Activated CD4-positive, alpha-beta T cell treated with anti-CD3 and anti-CD28 coated beads, Interleukin-2, amount 10 ng/mL, durations not matched to agents 7 days and 5 days (primary cell): ENCODE results near the gene AGFG2. TPM values are rescaled to one million over a fixed set of nuclear protein-coding genes. Genes with fewer than 3 reads are reported as not detected.

ENCODE experiments used
- CTCF ChIA-PET: fragments of 350-600 bp; sonication (Branson Sonifier 250); formaldehyde crosslinking; loops from one replicate; lab custom pipeline; 2021; ENCODE audit warnings: antibody characterized with exemption; lab: Charles Lee
- POLR2A ChIA-PET: fragments of 350-600 bp; sonication (Branson Sonifier 250); formaldehyde crosslinking; loops from one replicate; lab custom pipeline; 2021; ENCODE audit warnings: antibody characterized with exemption; lab: Charles Lee
- DNase-seq: peaks from one replicate; pipeline ENCODE4 v3.0.0-alpha.2; 2020
- H3K27ac Mint-ChIP-seq: one replicate; pipeline ENCODE4 v1.8.0; 2021; ENCODE audit warnings: mild to moderate bottlenecking, moderate library complexity, mixed read lengths
- H3K27me3 Mint-ChIP-seq: one replicate; pipeline ENCODE4 v1.8.0; 2021; ENCODE audit warnings: mixed read lengths
- H3K36me3 Mint-ChIP-seq: one replicate; pipeline ENCODE4 v1.8.0; 2021; ENCODE audit warnings: low read depth, mixed read lengths
- H3K4me1 Mint-ChIP-seq: one replicate; pipeline ENCODE4 v1.8.0; 2021; ENCODE audit warnings: mixed read lengths
- H3K4me3 Mint-ChIP-seq: one replicate; pipeline ENCODE4 v1.8.0; 2021; ENCODE audit warnings: mild to moderate bottlenecking, moderate library complexity, mixed read lengths
- H3K9me3 Mint-ChIP-seq: one replicate; pipeline ENCODE4 v1.8.0; 2021; ENCODE audit warnings: mixed read lengths
- total RNA-seq, 2 experiments: library from RNA; stranded (reverse); gene quantifications; one replicate each; pipeline ENCODE4 v1.2.3, GENCODE V29; 2021

The AGFG2 gene
- total RNA-seq, 2 experiments from 2014 or later: 43.0 to 45.3 TPM

DNA sequence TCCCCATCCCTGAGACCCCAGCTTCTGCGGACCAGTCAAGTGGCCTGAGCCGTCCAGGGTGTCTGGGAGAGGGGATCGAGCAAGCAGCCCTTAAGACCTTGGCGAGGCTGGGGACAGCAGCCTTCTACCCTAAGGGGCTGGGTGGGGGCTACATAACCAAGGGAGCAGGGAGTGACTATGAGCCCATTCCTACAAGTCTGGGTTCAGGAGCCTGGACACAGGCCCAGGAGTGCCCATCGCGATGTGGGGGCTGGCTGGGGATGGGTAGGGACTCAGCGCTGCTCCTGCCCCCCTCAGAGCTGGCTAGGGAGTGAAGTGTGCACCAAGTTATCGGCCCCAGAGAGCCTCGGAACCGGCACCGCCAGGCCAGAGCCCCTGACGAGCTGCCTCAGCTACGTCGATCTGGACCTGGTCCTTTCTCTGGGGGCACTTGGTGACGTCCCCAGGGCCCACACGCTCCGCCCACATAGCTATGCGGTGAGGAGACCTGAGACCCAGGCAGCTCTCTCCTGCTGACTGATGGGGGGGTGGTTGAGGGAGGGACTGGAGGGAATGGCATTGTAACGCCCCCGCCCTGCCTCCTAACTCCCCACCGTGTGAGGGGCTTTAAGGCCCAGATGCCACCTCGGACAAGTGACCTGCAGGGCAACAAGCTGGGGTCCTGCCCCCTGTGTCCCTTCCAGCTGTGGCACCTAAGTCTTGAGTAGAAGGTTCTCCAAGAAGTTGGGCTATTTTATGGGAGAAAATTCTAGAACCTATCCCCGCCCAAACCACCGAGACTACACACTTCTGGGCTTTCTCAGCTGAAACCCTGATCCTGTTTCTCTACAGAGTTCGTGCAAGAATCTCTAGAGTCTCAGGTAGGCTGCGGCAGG lies 32.2 kb downstream of the AGFG2 start:
- ChIA-PET POLR2A (no interaction called here), CTCF (interaction anchor here (0.5 to 1.9 kb wide), 5 partner anchors 9 to 240 kb away, joined by 3 to 10 read pairs (median 3); no protein-coding TSS in a partner anchor)
- H3K27ac Mint-ChIP-seq: peak overlapping the region; percentile 62
- peaks cover 12% of the 10 kb centered on the region for H3K36me3 Mint-ChIP-seq
- no peaks in the 10 kb centered on the region for H3K27me3 Mint-ChIP-seq
- H3K4me3 Mint-ChIP-seq: no peak overlapping the region
- H3K4me1 Mint-ChIP-seq: peaks cover 48% of the 10 kb centered on the region
- no peak for DNase-seq
- H3K9me3 Mint-ChIP-seq: no peaks in the 10 kb centered on the region

DNA sequence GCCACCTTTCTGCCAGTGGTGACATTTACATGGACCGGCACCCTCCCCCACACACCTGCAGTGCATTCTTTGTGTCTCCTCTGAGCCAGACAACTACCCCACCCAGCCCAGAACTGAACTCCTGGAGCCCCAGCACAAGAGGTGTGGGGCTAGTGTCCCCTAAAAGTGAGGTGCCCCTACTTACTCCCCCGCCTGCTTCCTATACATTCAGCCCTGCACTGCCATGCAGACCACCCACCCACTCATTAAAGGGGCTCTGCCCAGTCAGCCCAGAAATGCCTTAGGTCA lies 32.8 kb downstream of the AGFG2 start:
- H3K27ac Mint-ChIP-seq: no peak overlapping the region
- no peaks in the 10 kb centered on the region for H3K27me3 Mint-ChIP-seq
- ChIA-PET CTCF (interaction anchor here (0.6 to 1.9 kb wide), 3 partner anchors 10 to 13 kb away, joined by 3 to 10 read pairs (median 3); no protein-coding TSS in a partner anchor), POLR2A (no interaction called here)
- H3K4me3 Mint-ChIP-seq: no peak overlapping the region
- DNase-seq: no peak
- peaks cover 48% of the 10 kb centered on the region for H3K4me1 Mint-ChIP-seq
- H3K9me3 Mint-ChIP-seq: no peaks in the 10 kb centered on the region
- H3K36me3 Mint-ChIP-seq: peaks cover 16% of the 10 kb centered on the region

DNA sequence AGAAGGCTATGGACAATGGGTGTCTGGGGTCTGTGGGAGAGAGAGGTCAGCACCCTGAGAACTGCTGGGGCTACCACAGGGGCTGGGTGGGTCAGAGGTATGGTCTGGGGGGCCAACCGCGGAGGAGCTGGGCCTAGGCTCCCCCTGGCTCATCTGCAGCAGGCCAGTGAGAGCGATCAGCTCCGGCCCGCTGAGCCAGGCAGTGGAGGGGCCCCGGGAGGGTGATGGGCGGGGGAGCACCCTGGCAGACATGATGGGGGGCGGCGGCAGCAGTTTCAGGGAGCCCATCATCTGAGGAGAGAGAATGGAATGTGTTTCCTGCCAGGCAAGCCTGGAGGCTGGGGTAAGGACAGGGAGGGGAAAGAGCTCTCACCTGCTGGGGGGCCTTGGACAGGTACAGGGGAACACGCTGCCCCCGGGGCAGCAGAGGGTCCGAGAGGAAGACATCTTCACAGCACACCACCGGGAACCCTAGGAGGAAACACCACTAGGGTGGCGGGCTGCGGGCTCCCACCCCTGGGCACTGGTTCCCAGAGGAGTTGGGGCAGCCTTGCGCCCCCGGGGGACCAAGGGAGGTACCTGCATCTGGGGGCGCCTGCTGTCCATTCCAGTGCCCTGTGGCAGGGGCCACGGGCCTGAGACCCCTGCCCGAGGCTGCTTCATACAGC lies 33.4 kb downstream of the AGFG2 start:
- Mint-ChIP-seq H3K27me3 (no peaks in the 10 kb centered on the region), H3K9me3 (no peaks in the 10 kb centered on the region), H3K36me3 (peaks cover 16% of the 10 kb centered on the region), H3K4me3 (no peak overlapping the region), H3K27ac (no peak overlapping the region), H3K4me1 (peaks cover 44% of the 10 kb centered on the region)
- POLR2A ChIA-PET: no interaction called here
- no peak for DNase-seq
- CTCF ChIA-PET: interaction anchor here (0.9 to 1.1 kb wide), 3 partner anchors 8 to 13 kb away, joined by 3 to 6 read pairs (median 3); no protein-coding TSS in a partner anchor

DNA sequence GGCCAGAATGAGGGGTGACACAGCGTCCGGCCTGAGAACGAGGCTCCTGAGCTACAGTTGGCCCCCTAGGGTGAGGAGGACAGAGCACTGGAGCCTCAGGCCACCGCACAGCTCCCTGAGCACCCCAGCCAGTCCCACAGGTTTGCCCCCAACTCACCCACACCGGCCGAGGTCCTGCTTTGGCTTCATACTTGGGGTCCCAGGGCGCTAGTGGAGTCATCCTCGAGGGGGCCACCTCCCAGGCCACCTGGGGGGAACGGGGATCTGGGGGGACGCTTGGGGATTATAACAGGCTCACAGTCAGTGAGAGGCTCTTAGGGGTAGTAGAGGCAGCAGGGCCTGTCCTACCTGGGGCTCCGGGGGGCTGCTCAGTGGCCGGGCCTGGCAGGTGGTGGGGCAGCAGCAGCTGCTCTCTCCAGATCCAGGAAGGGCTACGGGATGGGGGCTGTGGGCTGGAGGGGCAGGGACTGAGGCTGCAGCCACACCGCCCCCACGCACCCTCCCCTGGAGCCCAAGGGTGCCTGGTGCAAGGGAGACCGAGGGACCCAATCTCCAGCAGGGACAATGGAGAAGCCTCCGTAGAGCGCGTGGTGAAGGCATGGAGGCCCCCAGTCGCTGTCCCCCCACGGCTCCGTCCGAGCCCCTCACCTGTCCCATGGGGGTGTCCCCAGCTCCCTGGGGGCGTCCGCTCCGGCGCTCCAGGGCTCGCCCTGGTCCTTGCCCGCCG lies 34.1 kb downstream of the AGFG2 start:
- Mint-ChIP-seq H3K27ac (no peak overlapping the region), H3K4me1 (peaks cover 37% of the 10 kb centered on the region), H3K27me3 (no peaks in the 10 kb centered on the region), H3K4me3 (no peak overlapping the region), H3K9me3 (no peaks in the 10 kb centered on the region), H3K36me3 (peaks cover 16% of the 10 kb centered on the region)
- ChIA-PET POLR2A (no interaction called here), CTCF (interaction anchor here (0.9 to 1.1 kb wide), 3 partner anchors 9 to 13 kb away, joined by 3 to 6 read pairs (median 3); no protein-coding TSS in a partner anchor)
- DNase-seq: no peak

- Mint-ChIP-seq H3K4me3 (no peak within 1 kb of the TSS), H3K4me1 (peaks cover 30% of the 10 kb centered on the region), H3K27ac (no peak within 1 kb of the TSS), H3K9me3 (no peaks in the 10 kb centered on the region), H3K27me3 (no peaks in the 10 kb centered on the region), H3K36me3 (peaks cover 18% of the 10 kb centered on the region)
- no peak for DNase-seq
- ChIA-PET CTCF (interaction anchor here (0.9 kb wide), 2 partner anchors 10 kb away, joined by 3 to 6 read pairs; no protein-coding TSS in a partner anchor), POLR2A (no interaction called here)
Observed at GRCh38 chr7:100573691-100574361, 34.8 kb downstream of the AGFG2 start, which contains the start of gene SAP25. Gene SAP25 (minus strand): TSS chr7:100573900. CDS start chr7:100573742, 158 bp downstream.

DNA sequence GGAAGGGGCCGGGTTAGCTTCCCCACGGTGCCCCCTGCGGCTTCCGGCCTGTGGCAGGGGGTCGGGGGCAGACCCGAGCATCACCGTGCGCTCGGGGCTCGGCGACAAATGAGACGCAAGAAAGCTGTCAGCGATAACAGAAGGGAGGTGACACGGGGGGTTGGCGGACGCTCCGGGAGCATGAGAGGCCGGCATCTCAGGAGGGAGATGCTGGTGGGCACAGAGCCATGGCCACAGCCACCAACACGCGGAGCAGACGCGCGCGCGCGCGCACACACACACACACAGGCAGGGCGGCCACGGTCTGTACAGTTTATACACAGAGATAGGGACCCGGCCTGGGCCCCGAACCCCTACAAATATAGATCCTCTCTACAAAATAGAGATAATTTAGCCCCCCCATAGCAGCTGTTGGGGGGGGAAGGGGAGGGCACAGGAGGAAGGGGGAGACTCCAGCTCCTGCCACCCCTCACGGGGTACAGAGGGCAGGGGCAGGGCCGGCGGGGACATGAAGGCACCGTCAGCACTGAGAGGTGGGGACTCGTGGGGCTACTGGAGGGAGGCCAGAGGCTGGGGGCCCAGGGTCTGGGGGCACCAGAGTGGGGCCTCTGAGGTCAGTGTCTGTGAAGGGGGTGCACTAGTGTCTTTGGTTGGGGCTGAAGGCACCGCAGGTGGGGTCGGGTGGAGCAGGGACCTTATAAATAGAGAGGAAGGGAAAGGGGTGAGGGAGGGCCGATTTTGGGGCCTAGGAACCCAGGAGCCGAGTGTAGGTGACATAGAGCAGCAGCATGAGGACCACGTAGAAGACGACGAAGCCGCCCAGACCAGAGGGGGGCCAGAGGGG lies 35.6 kb downstream of the AGFG2 start:
- POLR2A ChIA-PET: no interaction called here
- H3K4me3 Mint-ChIP-seq: no peak overlapping the region
- no peak overlapping the region for H3K27ac Mint-ChIP-seq

GRCh38 chr7:100575206-100575631 lies 36.2 kb downstream of the AGFG2 start:
- no peak overlapping the region for H3K4me3 Mint-ChIP-seq
- POLR2A ChIA-PET: no interaction called here
- no peak overlapping the region for H3K27ac Mint-ChIP-seq
- CTCF ChIA-PET: interaction anchor here (0.9 kb wide), 1 partner anchor 9 kb away, joined by 4 read pairs; no protein-coding TSS in a partner anchor
- no peaks in the 10 kb centered on the region for H3K9me3 Mint-ChIP-seq
- DNase-seq: no peak
- no peaks in the 10 kb centered on the region for H3K27me3 Mint-ChIP-seq
- peaks cover 20% of the 10 kb centered on the region for H3K36me3 Mint-ChIP-seq
- H3K4me1 Mint-ChIP-seq: peaks cover 18% of the 10 kb centered on the region

More for the DNA sequence above, 35.6 kb downstream of the AGFG2 start:
- no peaks in the 10 kb centered on the region for H3K9me3 Mint-ChIP-seq
- H3K4me1 Mint-ChIP-seq: peaks cover 23% of the 10 kb centered on the region
- H3K27me3 Mint-ChIP-seq: no peaks in the 10 kb centered on the region
- CTCF ChIA-PET: no interaction called here
- no peak for DNase-seq
- peaks cover 20% of the 10 kb centered on the region for H3K36me3 Mint-ChIP-seq

DNA sequence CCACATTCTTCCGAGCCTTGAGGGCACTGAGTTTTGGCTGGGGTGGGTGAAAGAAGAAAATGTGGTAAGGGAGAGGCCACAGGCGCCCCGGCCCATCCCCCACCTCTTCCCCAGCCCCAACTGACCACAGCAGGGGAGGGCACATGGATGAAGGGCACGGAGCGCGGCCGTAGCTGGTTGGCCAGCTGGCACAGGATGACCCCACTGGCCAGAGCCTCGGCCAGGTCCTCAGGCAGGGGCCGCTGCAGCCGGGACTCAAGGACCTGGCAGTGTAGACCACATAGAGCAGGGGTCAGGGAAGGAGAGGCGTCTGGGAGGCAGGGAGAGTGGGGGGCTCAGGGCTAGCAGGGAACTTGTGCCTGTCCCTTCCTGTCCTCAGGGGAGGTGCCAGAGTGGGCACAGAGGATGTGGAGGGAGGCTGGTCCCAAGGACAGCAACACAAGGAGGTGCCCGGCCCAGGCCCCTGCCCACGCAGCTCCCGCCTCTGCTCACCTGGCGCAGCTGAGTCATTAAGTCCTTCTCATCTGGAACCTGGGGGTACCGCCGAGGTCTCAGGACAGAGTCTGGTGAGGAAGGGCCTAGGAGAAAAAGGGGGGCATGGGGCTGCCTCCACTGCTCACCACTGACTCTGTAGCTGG lies 36.9 kb downstream of the AGFG2 start:
- peaks cover 20% of the 10 kb centered on the region for H3K36me3 Mint-ChIP-seq
- no peaks in the 10 kb centered on the region for H3K9me3 Mint-ChIP-seq
- H3K27me3 Mint-ChIP-seq: no peaks in the 10 kb centered on the region
- H3K4me3 Mint-ChIP-seq: no peak overlapping the region
- DNase-seq: no peak
- no peak overlapping the region for H3K27ac Mint-ChIP-seq
- peaks cover 13% of the 10 kb centered on the region for H3K4me1 Mint-ChIP-seq
- POLR2A ChIA-PET: no interaction called here
- CTCF ChIA-PET: interaction anchor here (0.9 to 1.2 kb wide), 2 partner anchors 9 kb away, joined by 3 to 4 read pairs; no protein-coding TSS in a partner anchor

DNA sequence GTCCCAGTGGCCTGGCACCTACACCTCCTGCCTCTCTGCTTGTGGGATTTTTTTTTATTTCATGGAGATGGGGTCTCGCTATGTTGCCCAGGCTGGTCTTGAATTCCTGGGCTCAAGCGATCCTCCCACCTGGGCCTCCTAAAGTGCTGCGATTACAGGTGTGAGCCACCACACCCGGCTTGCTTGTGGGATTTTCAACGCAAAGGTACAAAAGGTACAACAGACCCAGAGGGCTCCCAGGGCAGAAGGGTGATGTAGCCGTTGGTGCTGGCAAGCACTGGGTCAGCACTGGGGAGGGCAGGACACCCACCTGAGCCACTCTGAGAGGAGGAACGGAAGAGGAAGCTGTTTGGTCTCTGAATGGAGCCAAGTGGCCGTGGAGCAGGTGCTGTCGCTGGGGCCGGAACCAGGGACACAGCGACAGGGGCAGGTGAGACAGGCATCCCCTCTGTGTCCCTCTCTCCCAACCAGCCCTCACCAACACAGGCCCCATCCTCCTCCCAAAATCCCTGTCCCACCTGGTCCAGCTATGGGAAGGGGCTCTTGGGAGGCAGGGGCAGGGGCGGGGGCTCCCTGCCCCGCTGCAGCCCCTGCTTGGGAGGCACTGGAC lies 37.5 kb downstream of the AGFG2 start:
- Mint-ChIP-seq H3K9me3 (no peaks in the 10 kb centered on the region), H3K4me3 (no peak overlapping the region), H3K4me1 (peaks cover 8% of the 10 kb centered on the region), H3K27ac (no peak overlapping the region), H3K27me3 (no peaks in the 10 kb centered on the region), H3K36me3 (peaks cover 20% of the 10 kb centered on the region)
- ChIA-PET CTCF (interaction anchor here (1.2 kb wide), 1 partner anchor 10 kb away, joined by 3 read pairs; no protein-coding TSS in a partner anchor), POLR2A (no interaction called here)
- no peak for DNase-seq

GRCh38 chr7:100577103-100577502 lies 38.1 kb downstream of the AGFG2 start:
- Mint-ChIP-seq H3K4me3 (no peak overlapping the region), H3K27ac (no peak overlapping the region), H3K36me3 (peaks cover 15% of the 10 kb centered on the region), H3K9me3 (no peaks in the 10 kb centered on the region), H3K27me3 (no peaks in the 10 kb centered on the region), H3K4me1 (peaks cover 2% of the 10 kb centered on the region)
- no peak for DNase-seq
- CTCF ChIA-PET: interaction anchor here (0.6 to 1.3 kb wide), 5 partner anchors 9 to 14 kb away, joined by 3 to 4 read pairs (median 3); partner anchors contain the start of genes FBXO24 and LRCH4
- POLR2A ChIA-PET: no interaction called here
